HG03571 (cell line): Measurements from ENCODE around the gene BNC2.

Experiments used
- ATAC-seq: cut with Tn5 transposase; IDR thresholded peaks from one replicate; pipeline ENCODE4 v1.9.1; 2021; ENCODE audit not compliant: unreplicated experiment

Gene BNC2

DNA sequence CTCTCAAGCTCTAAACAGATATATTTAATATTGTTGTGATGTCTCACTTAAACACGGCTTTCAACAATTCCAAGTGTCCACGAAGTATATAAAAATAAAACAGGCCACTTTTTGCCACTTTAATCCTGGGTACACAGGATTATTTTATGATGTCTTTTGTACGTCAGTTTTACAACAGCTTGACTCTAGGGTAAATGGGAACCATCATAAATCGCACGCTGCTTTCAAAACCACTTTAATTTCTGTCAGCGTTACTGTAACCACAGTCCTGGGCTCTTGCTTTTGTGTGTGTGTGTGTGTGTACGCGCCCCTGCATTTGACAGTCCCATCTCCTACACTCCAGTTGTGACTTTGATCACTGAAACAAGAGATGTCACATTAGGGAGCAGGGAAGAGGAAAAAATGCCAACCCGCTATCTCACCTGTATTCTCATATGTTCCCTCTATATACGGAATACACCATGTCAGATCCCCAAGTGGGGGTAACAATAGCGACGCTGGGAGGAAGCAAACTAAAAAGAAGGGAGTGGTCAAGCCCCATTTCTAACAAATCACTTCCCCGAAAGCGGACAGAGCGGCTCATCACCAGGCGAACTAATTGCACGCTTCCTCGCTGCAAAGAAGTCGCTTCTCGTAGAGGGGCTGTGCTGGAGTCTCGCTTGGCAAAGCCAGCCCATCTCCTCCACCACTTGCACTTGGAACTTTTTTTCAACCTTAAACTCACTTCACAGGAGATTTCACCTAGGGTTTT, 1.2 kb downstream of the BNC2 start:
- ATAC-seq: no peak

DNA sequence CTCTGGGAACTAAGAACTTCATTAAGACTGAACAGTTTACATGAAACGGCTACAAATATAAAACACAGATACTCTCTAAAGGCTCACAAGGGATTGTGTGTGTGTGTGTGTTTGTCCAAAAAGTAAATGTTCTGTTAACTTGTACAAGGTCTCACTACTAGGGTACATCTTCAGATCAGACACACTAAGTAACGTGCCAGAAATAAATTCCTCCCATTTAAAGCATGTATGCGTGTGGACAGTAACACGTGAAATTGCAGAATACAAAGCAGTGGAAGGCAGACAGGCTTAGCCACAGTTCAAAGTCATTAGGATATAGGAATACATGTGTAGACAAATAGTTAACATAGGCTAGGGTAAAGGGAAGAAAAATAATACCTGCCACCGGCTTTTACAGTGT, 1.8 kb downstream of the BNC2 start:
- ATAC-seq: no peak

DNA sequence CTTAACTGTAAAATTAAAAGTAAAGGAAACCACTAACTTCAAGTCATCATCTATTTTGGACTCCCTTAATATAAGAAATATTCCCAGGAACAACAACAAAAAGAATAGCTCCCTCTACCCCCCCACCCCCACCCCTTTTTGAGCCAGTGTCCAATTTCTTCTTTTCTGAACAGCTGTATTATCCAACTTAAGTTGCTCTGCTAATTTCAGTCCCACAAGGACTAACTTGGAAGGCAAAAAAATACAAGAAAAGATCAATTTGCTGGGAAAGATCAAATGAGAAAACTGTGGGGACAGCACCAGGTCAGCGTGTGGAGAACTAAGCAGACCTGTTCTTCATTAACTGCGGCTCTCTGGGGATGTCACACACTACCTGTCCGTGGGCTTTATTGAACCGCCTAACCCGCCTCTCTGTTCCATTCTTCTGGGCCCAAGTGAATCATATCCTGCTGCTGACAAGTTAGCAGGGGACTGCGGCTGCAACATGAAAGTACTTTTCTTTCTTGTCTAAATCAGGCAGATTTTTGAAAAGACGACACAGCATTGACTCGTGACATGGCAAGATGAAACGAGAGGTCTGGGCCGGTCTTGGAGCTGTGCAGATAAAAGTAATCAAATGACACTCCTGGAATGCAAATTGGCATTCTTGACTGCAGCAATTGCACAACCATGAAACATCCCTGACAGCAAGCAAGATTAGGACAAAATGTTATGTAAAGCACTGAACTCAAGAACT, 2.7 kb downstream of the BNC2 start:
- ATAC-seq: no peak

DNA sequence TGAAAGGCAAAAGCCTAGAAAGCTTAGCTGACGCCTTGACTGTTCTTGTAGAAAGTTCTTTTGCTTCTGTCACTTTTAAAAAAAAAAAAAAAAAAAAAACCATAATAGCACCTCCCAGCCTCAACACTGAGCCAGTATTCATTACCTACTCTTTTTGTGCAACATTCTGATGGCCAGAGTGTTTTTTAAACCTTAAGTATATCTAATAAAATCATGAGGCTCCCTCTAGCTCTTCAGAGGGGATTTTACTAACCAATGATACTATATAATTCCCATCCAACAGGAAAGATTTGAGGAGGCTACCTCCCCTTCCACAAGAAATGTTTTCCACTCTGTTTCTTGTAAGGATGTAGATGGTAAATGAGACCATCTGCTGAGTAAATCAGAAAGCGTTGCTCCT, 3.9 kb downstream of the BNC2 start:
- no peak for ATAC-seq

DNA sequence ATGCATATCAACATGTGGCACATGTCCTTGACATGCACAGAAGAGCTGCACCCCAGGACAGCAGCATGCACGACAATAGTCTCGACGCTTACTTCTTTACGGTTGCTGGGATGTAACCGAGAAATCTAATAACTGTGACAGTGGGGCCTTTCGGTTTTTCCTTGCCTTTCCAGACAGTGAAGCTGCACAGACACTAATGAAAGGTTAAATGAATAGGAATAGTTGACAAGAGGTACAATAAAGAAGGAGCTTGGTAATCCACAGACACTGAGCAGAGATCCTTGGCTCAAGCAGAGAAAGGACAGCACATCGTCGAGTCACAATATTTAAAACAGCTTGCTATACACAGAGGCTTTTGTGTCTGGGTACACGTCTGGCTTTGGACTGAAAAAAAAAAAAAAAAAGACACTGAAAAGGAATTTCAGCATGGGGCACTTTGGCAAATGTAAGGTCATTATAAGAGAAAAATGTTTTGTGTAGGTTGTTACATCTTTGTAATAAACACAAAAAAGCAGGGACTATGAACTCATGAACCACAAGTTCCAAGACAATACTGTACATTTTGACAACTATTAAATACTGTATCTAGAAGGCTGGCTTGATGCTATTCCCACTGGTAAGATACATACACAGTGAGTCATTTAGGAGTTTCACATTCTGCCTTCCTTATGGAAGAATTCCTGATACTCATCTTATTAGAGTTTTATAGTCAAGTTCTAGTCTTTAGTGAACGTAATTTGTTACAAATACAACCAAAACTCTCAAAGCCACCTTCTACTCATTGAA, 5.6 kb downstream of the BNC2 start:
- ATAC-seq: no peak

DNA sequence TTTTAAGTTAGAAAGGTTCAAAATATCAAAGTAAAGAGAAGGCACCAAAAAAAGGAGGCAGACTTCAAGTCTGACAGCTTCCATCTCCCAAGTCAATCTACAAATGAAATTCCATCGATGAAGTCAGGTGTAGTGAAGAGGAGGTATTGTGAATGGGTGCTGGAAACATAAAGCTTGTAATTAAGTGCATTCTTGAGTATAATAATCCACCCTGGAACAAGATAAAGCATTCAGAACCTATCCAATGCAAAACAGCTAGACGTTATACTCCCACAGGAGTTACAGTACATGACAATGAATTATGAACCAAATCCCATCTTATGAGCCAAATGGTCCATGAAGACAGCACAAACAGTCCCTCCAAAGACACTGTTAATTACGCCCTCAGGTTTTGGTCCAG, 22.3 kb downstream of the BNC2 start:
- ATAC-seq: no peak

DNA sequence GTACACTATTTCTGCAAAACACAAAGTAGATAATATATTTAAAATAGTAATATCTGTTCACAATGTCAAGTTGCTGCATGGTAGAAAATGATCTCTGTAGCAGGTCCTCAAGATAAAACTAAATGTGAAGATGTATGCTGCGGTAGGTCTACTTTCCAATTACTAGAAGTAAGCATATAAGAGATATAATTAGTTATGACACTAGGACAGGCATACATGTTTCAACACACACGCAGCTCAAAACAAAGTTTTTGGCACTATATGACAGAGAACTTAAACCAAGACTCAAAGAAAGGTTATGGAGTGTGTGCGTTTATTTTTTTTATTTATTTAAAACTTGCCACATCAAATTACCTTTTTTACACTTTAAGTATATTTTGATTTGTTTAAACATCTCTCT, 23.5 kb downstream of the BNC2 start:
- ATAC-seq: no peak

DNA sequence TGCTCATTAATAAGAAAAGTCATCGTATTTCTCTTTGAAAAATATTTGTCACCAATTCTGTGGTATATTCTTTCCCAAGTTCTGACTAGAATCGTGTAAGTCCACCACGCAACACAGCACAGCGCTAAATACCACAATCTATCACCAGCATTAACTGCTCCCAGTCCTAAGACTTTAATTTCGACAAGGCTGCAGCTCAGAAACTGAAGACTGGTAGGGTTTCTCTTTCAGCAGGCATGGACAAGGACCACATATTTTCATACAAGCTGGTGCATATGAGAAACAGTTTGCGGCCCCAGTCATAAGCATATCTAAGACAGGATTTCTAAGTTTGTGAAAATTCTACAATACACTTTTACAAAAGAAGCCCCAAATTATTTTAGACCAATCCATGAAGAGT, 24.1 kb downstream of the BNC2 start:
- ATAC-seq: no peak

DNA sequence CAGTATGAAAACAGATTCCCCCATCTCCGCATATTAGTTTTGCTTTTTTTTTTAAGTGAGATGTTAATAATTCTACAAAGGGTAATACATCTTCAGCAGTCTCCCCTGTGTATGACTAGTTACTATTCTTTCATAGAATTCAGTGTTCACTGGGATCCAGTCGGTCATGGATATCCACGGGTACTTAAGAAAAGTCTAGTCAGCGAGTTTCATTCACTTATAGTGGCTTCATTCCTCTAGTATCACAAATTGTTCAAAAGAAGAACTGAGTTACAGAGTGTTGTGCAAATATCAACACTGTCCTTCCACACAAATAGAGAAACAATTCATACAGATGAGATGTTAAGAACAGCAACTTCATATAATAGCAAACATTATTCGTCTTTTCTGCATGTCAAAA, 35.7 kb downstream of the BNC2 start:
- no peak for ATAC-seq

DNA sequence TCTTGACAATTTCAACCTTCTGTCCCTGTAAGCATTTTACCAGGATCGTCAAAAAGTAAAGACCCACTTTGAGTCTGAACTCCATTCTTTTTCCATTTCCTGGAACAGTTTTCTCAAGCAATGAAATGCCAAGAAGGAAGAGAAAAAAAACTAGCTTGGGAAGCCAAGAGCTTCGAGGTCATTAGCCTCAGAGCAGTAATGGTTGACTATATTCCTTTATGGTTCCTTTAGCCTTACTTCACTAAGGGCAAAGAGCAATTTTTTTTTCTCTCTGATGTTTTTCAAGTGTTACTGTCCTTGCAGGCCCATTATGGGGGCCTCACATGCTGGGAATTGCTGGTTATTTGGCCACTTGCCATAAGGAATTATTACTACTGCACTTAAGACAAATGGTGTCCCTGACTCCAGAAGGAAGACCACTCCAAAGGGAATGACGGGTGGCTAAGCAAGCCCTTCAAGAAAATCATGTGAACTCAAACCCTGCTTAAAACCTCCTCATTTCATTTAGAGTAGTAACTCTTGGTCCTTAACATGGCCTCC, 37.1 kb downstream of the BNC2 start:
- no peak for ATAC-seq

DNA sequence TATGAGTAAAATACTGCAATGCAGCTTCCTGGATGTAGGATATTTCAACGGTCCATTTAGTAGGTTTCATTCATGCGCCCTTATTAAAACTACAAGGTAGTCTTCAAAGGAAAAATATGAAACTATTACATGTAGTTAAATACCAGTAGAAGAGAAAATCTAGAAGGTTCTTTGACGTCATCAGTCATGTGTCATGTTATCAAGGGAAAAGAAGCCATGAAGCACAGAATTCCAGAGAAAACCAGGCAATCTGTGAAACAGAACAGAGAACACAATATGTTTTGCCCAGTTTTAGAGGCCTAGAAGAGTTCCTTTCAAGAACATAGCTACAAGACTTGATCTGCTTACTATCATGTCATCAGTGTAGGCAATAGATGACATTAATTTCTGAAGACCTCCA, 38.4 kb downstream of the BNC2 start:
- ATAC-seq: no peak

DNA sequence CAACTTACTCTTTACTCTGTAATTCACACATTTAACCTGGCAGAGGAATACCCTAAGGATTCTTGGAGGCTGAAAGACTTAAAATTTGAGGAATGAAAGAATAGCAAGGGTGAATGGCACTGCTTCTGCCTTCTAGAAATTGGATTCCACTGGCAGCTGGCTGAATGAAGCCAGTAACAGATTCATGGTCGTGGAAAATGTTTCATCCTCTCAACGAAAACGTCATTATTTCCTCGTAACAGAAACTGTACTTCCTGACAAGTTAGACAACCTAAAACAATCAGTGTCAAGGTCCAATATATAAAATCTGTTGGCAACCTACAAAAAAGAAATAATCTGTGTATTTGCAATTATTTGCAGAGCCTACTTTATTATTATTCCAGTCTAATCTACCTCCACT, 39.7 kb downstream of the BNC2 start:
- ATAC-seq: no peak

DNA sequence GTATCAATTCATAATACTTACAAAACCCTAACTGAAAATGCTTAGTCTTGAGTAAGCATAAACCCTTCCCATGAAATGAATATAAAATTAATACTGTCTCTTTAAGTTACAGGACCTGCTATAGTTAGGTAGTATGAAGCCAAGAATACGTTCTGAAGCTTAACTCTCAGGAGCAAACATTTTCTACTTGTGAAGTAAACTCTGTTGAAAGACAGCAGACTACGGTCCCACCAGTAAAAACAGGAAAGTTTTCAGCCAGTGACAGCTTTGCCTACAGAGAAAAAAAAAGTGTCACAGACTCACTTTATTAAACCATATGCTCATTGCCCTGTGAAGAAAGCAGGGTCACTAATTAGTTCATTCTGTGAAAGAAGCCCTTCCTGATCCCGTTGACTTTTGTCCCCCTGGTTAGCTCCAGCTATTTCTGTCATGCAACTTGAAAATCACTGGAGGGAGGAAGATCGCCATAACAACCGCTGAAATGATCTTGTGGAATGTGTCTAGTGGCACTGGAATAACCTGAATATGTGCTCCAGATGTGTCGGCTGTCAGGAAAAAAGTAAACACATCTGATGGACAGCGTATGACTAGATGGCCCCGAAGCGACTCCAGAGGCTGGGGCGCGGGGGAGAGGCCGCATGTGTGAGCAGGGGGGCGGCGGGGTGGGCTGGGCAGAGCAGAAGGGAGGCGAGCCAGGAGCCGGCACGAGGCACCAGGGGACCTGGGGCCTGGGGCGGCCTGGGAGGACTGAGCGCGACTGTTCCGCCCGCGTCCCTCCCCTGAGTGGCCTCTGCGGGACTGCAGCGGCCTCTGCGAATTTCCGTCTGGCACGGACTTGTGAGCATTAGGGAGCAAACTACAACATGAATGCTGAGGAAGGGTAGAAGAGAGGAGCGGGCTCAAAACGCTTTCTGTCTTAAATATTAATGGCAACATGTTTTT, 41.9 kb downstream of the BNC2 start:
- no peak for ATAC-seq

DNA sequence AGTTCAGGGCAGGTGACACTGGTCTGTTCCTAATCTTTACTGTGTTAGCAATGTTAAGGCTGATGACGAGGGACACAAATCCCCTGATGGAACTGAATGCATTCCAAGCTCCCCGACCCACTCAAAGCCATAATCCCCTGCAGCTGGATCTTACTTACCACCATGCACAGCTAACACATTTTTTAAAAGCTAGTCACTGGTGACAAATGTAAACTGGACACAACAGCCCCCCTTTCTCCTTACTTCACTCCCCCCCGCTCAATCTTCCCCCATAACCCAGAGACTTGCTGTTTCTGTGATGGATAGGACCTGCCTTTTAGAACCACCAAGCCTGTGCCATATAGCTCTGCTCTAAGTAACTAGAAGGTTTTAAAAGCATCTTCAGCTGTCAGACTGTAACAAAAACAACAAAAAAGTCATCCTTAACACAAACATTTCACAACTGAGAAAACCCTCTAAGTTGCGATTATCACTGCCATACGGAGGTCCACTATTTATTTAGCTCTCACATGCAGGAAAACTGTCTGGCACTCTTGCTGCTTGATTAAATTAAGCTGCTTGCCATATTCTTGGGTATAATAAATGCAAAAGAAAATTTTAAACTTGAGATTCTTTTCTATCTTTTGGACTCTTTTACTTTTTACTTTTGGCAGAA, 44.4 kb downstream of the BNC2 start:
- ATAC-seq: no peak

DNA sequence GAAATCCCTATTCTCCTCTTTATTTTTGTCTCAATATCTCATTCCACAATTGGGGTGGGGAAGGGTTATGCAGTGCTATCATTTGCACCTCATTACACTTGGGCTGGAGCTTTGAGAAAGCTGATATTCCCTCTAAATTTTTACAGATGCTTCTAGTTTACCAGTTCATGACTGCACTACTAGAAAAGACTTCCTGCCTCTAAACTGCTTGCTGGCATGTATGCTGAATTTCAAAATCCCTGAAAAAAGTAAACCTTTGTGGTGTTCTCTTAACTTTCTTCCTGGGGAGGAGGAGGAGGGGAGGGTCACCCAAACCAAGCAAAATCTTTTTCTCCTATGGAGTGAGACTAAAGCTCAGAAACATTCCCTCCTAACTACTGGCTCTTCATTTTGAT, 45.1 kb downstream of the BNC2 start:
- ATAC-seq: no peak

DNA sequence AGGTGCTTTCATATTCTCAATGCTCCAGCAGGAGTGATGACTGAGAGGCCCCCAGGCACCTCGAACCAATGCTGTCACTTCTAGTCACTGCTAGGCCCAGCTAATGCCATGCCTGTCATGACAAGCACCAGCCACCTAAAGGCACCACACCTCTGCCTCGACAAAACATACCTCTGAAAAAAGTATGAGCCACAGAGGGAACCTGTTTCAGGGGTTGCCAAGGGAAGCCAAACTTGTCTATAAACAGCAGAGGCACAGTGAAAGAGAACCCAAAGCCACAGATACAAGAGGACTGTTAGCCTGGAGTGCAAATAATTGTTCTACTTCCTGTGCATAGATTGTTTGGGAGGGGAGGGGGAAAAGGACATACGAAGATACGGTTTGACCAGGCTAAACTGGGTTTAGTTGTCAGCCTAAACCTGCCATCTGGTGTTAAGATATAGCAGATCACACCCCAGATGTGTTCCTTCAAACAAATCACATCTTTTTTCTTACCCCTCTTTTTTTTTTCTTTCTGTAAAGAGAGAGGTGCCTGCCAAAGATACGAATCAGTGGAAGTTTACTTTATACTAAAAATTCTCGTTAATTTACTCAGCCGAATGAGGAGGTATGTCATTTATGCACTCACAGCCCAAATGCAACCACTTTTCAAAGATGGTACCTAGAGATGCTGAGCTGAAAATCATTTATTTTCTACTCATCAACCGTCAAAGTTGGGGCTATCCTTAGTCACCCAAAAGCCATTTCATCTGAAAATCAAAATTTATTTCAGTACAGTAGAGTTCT, 45.7 kb downstream of the BNC2 start:
- no peak for ATAC-seq

DNA sequence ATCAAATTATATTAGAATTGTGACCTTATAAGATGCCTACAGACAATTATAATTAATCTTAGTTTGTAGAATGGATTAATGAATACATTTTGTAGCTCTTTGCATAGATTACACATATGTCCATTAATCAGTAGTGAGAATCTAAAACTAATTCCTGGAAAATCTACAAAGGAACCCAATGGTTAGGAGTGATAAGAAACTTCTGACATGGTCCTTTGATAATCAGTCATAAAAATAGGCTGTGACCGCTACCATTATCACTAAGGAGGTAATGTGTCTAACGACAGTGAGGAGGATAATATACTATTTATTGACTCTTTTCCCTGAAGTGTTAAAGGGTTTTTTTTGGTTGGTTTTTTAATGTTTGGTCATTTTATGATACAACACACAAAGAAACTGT, 46.6 kb downstream of the BNC2 start:
- no peak for ATAC-seq

DNA sequence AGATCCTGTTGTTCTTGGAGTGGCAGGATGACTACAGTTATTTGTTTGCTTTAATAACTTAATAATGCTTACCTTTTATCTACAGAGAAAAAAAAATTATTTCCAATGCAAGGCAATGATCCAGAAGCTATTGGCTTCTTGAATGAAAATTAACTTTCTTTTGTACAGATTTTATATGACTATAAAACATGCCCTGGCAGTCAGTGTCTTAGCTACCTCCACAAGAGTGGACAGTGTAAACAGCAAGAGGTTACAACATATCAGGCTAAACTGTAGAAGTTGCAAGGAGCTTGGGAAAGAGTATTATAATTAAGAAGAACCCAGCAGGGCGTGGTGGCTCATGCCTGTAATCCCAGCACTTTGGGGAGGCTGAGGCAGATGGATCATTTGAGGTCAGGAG, 49.1 kb downstream of the BNC2 start:
- ATAC-seq: no peak

DNA sequence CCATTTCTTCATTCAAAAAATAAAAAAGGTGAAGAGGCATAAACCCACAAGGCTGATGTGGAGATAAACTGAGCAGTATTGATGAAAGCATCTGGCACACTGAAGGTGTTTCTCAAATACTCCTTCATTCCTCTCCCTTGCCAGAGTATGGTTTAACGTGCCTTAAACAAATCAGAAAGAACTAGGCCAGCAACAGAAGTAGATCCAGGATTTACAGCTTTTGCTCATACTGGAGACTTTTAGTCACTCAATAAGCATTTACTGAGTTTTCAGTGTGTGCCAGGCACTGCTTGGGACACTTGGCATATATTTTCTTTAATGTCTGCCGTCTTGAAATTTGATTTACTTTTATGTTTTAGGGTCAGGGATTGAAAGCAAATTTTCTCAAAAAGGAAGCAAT, 53.0 kb downstream of the BNC2 start:
- ATAC-seq: no peak
